Progenitor cell of endocrine pancreas (in vitro differentiated cells): ENCODE results near the gene COG4. TPM values are rescaled to one million over a fixed set of nuclear protein-coding genes. Genes with fewer than 3 reads are reported as not detected.

Experiments used
- DNase-seq: peaks from one replicate; pipeline ENCODE4 v3.0.0; 2021; ENCODE audit warnings: low spot score; ENCODE audit not compliant: unreplicated experiment
- H3K27ac Mint-ChIP-seq: 2 replicates; pipeline ENCODE4 v1.8.0; 2021; ENCODE audit warnings: mild to moderate bottlenecking, moderate library complexity, mixed read lengths
- H3K27me3 Mint-ChIP-seq: 2 replicates; pipeline ENCODE4 v1.8.0; 2021; ENCODE audit warnings: mixed read lengths
- H3K36me3 Mint-ChIP-seq: 2 replicates; pipeline ENCODE4 v1.8.0; 2022; ENCODE audit warnings: mixed read lengths; ENCODE audit not compliant: insufficient read depth
- H3K4me1 Mint-ChIP-seq: 2 replicates; pipeline ENCODE4 v1.8.0; 2021; ENCODE audit warnings: low read depth, mixed read lengths
- H3K4me3 Mint-ChIP-seq: 2 replicates; pipeline ENCODE4 v1.8.0; 2021; ENCODE audit warnings: low read depth, mild to moderate bottlenecking, moderate library complexity, mixed read lengths
- H3K9me3 Mint-ChIP-seq: 2 replicates; pipeline ENCODE4 v1.8.0; 2021; ENCODE audit warnings: low read depth, mixed read lengths
- total RNA-seq: library from RNA; stranded (reverse); gene quantifications from 2 replicates; pipeline ENCODE4 v1.2.1, GENCODE V29; 2021
- TF ChIP-seq, protein P1 (sequence below): fragments of 200-600 bp; sonication (generic); IDR thresholded peaks from one replicate; pipeline ENCODE4 v1.5.0; 2021; ENCODE audit warnings: antibody characterized with exemption, mild to moderate bottlenecking; ENCODE audit not compliant: unreplicated experiment

COG4 gene
- total RNA-seq, 1 donor from 2014 or later = 75.9 TPM

DNA sequence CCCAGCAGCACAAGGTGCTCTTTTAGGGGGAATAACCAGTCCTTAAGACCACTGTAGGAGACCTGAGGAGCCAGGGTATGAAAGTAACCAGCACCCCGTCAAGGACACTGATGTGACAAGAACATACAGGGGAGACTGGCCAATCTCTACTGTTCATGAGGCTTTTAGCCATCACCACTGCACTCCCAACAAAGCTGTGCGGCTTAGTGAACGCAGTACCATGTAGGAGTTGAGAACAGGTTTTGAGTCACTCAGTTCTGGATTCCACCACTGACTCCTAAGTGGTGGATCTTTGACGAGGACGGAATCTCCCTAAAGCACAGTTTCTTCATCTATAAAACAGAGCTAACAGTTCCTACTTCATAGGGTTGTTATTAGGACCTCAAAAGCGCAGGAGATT lies 26.8 kb downstream of the COG4 start:
- Mint-ChIP-seq H3K9me3 (no peaks in the 10 kb centered on the region), H3K36me3 (peaks cover 9% of the 10 kb centered on the region), H3K27ac (no peak overlapping the region), H3K4me3 (no peak overlapping the region), H3K27me3 (no peaks in the 10 kb centered on the region), H3K4me1 (no peaks in the 10 kb centered on the region)
- TF ChIP-seq, protein P1, sequence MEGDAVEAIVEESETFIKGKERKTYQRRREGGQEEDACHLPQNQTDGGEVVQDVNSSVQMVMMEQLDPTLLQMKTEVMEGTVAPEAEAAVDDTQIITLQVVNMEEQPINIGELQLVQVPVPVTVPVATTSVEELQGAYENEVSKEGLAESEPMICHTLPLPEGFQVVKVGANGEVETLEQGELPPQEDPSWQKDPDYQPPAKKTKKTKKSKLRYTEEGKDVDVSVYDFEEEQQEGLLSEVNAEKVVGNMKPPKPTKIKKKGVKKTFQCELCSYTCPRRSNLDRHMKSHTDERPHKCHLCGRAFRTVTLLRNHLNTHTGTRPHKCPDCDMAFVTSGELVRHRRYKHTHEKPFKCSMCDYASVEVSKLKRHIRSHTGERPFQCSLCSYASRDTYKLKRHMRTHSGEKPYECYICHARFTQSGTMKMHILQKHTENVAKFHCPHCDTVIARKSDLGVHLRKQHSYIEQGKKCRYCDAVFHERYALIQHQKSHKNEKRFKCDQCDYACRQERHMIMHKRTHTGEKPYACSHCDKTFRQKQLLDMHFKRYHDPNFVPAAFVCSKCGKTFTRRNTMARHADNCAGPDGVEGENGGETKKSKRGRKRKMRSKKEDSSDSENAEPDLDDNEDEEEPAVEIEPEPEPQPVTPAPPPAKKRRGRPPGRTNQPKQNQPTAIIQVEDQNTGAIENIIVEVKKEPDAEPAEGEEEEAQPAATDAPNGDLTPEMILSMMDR = no peak
- no peak for DNase-seq

DNA sequence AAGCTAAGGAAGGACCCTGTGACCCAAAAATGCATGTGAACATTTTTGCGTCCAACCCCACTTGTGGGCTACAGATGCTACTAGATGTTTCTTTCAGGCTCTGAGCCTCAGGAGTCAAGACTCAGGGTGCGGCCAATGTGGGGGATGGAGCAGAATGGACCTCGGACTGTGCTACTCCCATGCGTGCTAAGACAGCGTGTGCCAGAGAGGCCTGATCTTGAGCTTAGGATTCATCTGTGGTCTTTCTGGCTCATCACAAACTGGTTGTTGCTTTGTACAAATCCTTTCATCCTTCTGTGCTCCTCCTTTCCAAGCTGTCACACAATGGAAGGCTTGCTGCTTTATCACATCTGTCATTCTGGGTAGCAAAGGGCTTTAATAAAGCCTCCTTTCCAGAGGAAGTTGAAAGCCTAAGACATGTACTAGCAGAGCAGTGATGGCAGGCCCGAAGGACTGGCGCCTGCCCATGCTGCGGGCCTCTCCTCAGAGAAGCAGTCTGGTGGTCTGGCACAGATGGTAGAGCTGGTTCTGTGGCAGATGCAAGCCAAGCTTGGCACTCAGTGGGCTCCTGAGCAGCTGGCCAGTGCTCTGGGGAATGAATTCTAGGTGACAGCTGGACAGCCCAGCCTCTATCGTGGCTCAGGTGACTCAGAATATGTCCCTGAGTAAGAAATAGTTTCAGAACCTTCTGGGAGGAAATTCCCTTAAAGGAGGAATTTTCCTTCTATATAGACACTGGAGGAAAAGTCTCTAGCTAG lies 27.8 kb downstream of the COG4 start:
- H3K36me3 Mint-ChIP-seq = peaks cover 9% of the 10 kb centered on the region
- H3K27me3 Mint-ChIP-seq = no peaks in the 10 kb centered on the region
- H3K27ac Mint-ChIP-seq = no peak overlapping the region
- TF ChIP-seq, protein P1 = no peak
- H3K9me3 Mint-ChIP-seq = no peaks in the 10 kb centered on the region
- no peaks in the 10 kb centered on the region for H3K4me1 Mint-ChIP-seq
- no peak for DNase-seq
- H3K4me3 Mint-ChIP-seq = no peak overlapping the region

DNA sequence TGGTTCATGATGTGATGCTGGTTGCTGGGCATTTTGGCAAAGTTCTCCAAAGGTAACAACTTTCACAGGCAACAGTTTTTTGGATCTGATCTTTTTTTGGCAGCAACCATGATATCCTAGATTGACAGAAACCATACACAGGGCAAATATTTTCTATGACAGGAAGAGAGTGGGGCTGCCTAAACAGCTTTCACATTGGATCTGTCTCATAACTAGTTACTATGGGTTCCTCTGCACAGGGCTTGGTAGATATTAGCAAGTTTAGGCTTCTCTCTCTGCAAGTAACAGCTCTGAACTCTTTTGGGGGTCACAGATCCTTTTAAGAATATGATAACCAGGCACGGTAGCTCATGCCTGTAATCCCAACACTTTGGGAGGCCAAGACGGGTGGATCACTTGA lies 28.6 kb downstream of the COG4 start:
- Mint-ChIP-seq H3K9me3 (no peaks in the 10 kb centered on the region), H3K4me3 (no peak overlapping the region), H3K36me3 (peaks cover 10% of the 10 kb centered on the region), H3K27ac (no peak overlapping the region), H3K27me3 (no peaks in the 10 kb centered on the region), H3K4me1 (no peaks in the 10 kb centered on the region)
- TF ChIP-seq, protein P1 = no peak
- DNase-seq = no peak

DNA sequence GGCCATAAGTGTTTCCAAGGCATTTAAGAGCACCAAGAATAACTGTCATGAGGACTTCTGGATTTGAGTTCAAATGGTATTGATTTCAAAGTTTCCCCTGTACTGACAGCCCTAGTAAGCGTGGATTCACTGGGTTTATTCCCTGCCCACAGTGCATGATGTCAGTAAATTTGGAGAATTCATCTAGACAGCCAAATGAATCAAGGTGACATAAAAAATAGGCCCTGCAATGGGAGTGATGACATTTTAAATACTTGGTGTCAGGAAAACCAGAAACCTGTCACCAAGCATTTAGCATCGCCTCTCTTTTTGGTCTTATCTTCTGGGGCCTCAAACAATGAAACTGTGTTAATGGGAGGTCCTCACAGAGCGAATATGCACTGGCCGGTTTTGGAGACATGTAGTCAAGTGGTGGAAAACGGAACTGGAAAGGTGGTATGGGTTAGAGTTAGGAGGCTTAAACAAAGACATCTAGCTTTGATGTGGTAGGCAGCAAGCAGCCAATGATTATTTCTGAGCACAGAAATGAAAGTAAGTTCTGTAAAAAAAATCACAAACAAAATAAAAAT lies 29.1 kb downstream of the COG4 start:
- TF ChIP-seq, protein P1 = no peak
- no peak overlapping the region for H3K4me3 Mint-ChIP-seq
- H3K9me3 Mint-ChIP-seq = no peaks in the 10 kb centered on the region
- no peaks in the 10 kb centered on the region for H3K4me1 Mint-ChIP-seq
- H3K27ac Mint-ChIP-seq = no peak overlapping the region
- peaks cover 13% of the 10 kb centered on the region for H3K36me3 Mint-ChIP-seq
- DNase-seq = no peak
- H3K27me3 Mint-ChIP-seq = no peaks in the 10 kb centered on the region

DNA sequence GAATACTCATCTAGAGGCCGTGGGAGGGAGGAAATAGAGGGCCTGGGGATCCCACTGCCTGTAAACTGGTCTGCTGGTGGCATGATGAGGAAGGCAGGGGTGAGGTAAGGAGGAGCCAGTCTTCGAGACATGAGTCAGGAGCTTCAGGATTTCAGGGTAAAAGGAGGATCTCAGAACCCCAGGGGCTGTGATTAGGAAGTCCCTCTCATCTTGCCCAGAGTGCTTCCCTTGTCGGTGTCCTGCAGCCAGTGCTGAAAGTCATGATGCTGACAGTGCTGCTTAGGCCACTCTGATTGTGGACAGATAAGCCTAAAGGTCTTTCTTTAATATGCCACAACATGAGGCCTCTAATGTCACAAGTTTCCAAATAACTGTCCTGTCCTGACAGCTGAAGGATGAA lies 29.6 kb downstream of the COG4 start:
- Mint-ChIP-seq H3K27me3 (no peaks in the 10 kb centered on the region), H3K27ac (no peak overlapping the region), H3K4me1 (no peaks in the 10 kb centered on the region)

More for the DNA sequence above, 29.6 kb downstream of the COG4 start:
- Mint-ChIP-seq H3K4me3 (no peak overlapping the region), H3K9me3 (no peaks in the 10 kb centered on the region), H3K36me3 (peaks cover 13% of the 10 kb centered on the region)
- TF ChIP-seq, protein P1 = no peak
- DNase-seq = no peak
